Measurements from ENCODE around the gene CARD11.

CARD11 gene

DNA sequence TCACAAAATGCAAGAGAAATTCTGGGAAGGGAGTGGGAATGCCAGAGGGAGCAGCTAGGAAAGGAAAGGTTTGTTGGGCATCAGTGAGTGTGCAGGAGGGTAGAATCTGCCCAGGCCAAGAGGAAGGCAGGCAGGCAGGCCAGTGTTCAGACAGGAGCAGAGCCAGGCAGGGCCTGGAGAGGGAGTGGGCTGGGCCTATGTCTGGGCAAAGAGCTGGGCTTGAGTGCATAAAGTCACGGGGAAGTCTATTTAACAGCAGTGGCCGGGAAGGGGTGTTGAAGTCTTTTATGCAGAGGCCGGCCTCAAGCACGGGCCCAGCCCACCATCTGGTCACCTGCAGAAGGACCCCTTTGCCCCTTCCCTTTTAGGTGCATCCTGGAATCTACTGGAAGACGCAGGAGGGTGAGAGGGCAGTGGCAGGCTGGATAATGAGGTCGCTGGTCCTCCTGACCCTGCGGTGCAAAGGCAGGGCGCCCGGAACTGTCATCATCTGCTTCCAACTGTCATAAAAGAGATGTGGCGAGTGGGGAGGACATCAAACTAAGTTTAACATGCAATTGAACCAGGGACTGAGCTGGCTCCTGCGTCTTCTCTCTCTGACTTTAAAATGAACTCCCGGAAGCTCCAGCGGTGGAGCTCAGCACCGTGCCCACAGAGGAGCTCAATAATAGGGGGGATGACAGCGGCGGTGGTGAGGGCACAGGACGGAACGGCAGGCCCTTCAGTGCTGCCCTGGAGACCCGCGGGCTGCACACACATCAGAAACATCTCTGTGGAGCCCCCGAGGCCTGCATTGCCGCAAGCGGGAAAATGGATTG is 29.5 kb downstream of the CARD11 start:
- no peak for DNase-seq

DNA sequence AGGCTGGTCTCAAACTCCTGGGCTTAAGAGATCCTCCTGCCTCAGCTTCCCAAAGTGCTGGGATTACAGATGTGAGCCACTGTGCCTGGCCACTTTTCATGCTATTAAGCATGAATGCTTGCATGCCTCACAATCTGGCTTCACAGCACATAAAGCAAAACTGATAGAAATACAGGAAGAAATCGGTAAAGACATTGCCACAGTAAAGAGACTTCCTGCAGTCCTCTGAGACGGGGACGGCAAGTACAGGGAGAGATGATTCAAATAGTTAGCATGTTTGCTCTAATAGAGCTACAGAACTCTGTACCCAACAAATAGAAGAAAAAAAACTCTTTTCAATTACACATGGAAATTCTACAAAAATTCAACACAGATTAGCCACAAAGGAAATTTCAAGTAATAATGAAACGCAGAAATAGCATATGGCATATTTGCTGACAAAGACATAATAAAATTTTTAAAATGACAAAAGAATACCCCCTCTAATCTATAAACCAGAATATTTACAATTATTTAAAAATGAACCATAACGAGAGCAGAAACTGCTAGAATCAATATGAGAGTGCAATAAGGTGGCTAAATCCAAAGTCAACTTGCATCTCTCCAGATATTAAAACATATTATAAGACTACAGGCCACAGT is 32.3 kb downstream of the CARD11 start:
- DNase-seq: no peak

DNA sequence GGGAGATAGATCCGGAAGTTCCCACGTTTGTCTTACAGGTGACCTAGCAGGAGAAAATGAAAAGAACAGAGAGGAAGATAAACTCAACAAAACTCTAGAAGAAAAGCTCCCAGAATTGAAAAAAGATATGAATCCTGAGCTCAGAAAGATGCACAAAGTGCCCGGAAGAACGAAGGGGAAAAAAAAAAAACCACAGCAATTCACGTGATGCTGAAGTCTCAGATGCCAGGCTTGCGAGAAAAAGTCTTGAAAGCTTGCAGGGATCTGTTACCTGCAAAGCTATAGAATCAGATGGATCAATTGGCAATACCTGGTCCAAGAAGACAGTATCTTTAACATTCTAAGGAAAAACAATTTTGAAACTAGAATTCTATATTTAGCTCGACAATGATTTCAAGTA is 33.5 kb downstream of the CARD11 start:
- DNase-seq: no peak

DNA sequence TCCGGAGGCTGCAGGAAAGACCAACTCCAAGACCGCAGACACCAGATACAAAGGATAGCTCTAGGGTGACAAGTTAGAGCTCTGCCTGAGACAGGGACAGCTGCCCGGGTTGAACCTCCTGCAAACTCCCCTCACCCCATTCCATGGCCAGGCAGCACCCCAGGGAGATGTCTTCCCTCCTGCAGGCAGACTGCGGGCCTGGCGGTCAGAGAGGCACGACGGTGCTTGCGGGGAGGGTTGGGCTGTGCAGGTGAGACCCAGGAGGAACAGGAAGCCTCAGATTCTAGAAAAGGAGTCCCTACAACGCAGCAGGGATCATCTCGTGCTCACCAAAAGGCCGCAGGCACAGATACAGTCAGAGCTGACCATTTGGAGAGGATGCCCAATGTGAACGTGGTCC is 34.6 kb downstream of the CARD11 start:
- DNase-seq: no peak

DNA sequence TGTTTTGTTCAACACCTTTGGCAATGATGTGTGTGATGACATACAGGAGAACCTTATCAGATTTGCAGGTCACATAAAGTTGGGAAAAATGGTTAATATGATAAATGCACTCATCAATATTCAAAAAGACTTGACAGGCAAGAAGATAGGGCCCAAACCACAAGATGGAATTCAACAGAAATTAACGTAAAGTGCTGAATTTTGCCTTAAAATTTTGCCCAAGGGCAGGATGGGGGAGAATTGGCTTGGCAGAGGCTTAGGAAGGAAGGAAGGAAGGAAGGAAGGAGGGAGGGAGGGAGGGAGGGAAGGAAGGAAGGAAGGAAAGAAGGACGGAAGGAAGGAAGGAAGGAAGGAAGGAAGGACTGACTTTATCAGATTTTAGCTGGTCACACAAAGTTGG is 35.3 kb downstream of the CARD11 start:
- no peak for DNase-seq

DNA sequence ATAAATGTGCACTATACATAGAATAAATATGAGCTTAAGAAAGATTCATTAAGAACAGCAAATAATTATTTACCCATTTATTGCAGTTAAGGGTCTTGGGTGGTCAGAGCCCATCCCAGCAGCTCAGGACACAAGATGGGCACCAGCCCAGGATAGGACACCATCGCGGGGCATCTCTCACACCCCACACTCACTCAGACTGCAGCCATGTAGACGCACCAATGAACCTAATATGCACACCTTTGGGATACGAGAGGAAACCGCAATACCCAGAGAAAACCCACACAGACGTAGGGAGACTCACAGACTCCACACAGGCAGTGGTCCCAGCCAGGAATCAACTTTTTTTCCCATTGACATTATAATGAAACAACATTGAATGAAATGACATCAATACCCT is 36.0 kb downstream of the CARD11 start:
- no peak for DNase-seq

DNA sequence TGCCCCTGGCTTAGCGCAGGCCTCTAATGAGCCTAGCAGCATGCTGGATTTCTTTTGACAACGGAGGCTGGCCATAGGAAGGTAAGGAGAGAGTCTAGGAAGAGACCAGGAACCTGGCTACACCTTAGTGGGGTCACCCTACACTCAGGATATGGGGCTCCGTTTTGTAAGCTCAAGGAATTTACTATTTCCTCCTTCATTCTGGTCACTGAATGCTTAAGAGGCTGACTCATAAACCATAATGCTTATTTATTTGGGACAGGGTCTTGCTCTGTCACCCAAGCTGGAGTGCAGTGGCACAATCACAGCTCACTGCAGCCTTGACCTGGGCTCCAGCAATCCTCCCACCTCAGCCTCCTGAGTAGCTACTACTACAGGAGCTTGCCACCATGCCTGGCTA is 38.4 kb downstream of the CARD11 start:
- DNase-seq: no peak

DNA sequence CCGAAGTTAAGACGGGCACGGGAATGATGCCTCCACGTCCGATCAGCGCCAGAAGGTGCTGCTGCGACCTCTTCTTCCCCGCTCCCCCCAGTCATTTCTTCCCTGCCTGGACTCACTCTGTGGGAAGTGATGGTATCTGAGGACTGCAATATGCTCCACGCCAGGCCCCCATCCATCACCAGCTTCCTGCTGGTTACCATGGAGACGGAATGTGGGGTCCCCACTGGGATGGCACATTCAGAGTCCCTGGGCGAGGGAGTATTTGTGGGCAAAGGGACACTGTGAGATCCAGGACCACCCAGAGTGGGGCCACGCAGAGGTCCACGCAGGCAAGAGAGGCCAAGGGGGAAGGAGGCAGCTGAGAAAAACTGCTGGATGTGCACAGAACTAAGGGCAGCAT is 39.7 kb downstream of the CARD11 start:
- DNase-seq: no peak

DNA sequence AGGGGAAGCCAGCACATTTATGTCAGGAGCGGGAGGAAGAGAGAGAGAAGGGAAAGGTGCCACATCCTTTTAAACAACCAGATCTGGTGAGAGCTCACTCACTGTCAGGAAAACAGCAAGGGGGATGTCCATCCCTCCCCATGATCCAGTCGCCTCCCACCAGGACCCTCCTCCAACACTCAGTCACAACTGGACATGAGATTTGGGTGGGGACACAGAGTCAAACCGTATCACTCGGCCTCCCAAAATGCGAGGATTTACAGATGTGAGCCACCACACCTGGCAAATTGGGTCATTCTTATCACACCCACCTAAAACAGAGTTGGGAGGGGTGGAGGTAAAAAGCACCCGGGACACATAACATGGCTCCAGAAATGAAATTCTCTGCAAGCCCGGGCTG is 41.0 kb downstream of the CARD11 start:
- DNase-seq: no peak

DNA sequence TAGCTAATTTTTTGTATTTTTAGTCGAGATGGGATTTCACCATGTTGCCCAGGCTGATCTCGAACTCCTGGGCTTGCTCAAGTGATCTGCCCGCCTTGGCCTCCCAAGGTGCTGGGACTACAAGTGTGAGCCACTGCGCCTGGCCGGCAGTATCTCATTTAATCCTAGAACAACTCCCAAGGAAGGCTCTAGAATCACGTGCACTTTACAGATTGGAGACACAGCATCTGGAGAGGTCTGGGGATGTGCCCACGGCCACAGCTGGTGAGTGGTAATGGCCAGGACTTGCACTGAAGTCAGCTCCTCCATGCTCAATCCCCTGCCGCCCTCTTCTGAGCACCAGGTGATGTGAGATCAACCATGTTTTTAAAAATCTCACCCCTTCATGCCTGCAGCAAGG is 43.1 kb downstream of the CARD11 start:
- DNase-seq: no peak

DNA sequence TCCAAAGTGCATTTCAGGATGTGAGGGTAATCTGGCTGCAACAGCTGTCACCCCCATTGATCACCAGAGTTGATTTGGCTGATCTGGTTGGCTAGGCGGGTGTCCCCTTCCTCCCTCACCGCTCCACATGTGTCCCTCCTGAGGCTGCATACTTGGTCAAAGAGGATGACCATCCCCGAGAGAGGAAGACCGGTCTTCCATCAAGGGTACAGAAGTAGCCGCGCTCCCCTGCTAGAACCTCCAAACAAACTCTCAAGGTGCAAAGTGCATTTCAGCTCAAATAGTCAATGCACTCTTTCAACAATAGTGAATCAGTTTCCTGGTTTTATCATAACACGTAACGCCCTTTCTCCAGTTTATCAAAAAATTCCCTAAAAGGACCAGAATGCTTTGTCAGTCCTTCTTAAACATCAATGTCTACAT is 44.6 kb downstream of the CARD11 start:
- no peak for DNase-seq

DNA sequence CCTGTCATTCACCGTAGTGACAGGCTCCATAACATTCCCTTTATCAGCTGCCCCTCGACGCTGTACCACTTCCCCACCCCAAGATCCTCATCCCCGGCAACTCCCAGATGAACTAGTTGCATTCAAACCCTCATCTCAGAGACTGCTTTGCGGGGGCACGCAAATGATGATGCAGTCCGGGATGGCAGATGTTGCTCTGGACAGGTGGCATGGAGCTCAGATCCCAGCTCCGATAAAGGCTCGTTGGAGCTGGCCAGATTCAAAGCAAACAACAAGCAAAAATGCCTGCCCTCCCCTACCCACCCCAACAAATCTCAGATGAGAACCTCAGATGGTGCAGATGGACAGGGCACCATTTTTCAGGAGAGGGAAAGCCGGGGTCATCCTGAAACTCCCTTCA is 46.7 kb downstream of the CARD11 start:
- no peak for DNase-seq

DNA sequence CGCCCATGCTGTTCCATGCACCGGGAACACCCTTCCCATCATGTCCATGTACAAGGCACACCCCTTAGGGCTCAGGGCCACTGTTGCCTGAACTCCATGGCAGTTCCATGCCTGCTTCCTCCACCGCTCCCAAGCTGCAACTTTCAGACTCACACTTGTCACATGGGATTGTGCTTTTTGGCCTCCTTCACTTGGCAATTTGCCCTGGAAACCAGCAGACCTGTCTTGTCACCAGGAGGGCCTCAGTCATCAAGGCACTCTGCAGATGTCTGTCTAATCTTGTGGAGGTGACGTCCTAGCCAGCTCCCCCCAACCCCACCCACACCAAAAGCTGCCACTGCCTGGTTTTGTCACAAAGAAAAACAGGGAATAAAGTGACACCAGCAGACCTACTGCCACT is 47.5 kb downstream of the CARD11 start:
- no peak for DNase-seq

DNA sequence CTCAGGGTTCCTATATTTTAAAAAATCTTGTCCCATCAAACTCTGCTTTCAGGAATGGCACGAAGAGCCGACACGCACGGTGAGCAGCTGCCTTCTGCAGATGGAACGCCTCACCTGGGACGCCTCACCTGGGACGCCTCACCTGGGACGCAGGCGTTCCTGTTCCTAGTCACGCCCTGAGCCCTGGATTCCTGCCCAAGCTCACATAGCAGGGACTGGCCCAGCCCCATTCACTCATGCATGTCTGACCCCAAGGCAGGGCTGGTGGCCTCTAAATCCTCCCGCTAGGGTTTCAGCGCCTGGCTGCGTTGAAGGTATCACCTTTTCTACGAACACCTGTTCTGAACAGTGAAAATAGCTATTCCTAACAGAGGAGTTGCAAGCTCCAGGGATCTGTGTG is 49.8 kb downstream of the CARD11 start:
- DNase-seq: no peak

DNA sequence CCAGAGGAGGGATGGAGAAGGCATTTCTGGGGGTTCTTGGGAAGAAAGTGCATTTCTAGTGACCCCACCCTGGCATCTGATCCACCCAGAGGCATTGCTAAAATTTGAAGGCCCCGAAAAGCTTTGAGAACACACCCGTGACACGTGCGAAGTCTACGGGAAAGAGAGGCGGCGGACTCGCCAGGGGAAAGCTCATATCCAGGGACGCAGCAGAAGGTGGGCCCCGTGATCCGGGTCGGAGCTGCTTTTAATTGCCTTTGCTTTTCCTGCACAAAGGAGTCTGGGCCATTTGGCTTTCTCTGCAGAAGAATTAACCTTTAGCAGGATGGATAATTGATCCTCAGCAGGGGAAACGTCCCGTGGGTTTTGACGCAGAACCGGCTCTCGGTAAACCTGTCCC is 50.3 kb downstream of the CARD11 start:
- no peak for DNase-seq

DNA sequence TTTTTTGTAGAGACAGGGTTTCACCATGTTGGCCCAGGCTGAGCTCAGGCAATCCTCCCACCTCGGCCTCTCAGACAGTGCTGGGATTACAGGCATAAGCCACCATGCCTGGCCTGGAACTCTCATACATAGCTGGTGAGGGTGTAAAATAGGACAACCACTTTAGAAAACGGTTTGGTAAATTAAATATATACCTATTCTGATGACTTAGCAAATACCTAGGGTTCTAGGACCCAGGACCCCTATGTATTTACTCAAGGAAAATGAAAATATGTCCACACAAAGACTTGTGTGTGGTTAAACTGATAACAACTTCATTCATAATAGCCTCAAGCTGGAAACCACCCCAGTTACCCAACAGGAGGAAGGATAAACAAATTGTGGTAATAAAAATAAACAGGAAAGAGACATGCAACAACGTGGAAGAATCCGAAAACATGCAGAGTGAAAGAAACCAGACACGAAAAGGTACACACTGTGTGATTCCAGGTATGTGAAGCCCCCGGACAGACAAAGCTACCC is 52.7 kb downstream of the CARD11 start:
- no peak for DNase-seq

DNA sequence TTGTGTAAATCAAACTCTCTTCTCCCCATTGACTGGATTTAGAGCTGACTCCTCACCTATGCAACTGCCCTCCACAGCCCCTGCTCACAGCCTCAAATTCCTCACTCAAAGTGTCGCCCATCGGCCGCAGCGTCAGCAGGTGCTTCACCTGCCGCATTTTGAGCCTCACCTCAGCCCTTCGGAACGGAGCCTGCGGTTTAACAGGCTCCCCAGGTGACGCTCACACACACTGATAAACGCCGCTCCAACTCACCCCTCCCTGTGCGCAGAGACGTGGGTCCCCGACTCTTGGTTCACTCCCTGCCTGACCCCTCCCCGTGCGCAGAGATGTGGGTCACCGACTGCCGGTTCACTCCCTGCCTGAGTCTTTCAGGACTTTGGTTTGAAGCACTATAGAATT is 57.1 kb downstream of the CARD11 start:
- no peak for DNase-seq

DNA sequence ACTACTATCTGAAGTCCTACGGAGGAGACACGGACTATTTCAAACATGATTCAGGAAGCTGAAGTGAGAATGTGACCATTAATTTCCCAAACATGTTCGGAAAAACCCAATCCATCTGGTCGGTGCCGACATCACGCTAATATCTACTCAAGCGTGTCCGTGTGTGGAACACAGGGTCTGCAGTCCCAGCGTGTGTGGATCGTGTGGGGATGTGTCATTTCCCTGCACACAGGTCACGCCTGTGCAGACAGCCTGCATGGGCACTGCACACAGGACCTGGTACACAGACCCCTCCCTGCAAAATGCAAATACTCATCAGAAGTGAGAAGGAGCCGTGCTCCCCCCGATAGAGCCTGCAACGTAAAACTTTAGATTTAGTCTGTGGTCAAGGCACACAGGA is 57.8 kb downstream of the CARD11 start:
- DNase-seq: no peak

DNA sequence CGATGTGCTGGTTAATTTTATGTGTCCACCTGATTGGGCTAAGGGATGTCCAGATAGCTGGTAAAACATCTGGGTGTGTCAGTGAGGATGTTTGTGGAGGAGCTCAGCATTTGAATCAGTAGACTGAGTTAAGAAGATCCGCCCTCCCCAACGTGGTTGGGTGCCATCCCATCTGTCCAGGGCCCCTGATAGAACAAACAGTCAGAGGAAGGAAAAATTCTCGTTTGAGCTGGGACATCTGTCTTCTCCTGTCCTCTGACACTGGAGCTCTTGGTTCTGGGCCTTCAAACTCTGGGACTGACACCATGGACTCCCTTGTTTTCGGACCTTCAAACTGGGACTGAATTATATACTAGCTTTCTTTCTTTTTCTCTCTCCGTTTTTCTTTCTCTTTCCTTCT is 59.6 kb downstream of the CARD11 start:
- no peak for DNase-seq

DNA sequence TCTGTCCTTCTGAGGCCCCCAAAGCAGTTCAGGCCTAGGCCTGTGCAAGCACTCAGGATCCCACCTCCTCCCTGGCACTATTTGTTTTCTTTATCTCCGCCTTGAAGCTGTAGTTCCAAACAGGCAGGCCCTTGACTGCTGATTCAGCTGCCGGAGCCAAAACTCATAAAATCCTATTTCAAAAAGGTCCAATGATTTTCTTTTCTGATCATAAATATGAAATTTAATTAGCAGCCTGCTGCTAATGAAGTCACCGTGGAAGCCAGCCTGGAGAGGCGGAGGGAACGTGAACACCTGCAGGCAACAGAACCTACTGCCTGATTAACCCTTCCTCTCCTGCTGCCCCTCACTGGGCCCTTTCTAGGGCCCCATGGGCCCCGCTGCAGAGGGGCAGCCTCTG is 60.1 kb downstream of the CARD11 start:
- no peak for DNase-seq

DNA sequence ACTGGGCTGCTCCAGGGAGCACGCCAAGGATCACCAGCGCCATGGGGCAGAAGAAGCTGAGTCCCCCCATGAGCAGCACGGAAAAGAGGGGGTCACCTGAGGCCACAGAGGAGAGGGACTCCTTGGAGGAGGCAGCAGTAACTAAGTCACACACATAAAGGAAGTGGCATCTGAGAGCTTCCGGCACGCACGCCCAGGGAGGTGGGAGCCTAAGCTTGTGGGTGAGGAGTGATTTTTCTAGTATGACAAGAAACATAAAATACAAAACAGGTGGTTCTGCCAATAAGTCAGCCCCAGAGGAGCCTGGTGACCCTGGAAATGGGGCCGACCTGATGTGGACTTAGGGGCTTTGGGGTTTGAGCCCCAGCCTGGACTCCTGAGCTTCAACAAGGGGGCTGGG is 60.8 kb downstream of the CARD11 start:
- DNase-seq: no peak

DNA sequence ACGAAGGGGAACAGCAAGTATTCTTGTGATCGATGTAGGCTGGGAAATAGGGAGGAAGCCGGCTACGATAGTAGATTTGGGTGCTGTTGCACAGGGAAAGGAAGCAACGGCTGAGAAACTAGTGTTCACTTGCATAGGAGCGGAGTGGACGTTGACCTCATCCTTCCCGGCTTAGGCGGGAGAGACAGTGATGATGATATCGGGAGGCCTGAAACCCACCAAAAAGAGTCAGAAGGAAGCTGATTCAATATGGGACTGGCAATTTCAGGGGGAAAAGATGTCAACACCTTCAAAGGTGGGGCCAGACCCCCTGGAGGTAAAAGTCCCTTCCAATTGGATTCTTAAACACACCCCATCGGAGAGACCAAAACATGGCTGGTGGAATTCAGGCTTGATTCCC is 61.3 kb downstream of the CARD11 start:
- no peak for DNase-seq

DNA sequence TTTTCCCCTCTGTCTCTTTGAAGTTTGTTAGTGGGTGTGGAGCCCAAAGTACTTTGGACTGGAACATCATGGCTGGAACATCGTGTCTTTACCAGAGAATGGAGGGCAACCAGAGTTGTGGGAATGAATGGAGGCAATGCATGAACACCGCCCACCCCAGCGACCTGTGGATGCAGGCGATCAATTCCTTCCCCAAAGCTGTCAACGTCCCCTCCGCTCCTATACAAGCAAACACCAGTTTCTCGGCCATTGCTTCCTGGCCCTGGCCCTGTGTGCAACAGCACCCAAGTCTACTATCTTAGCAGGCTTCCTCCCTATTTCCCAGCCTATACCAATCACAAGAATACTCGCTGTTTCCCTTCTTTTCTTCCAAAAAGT is 62.6 kb downstream of the CARD11 start:
- DNase-seq: no peak

DNA sequence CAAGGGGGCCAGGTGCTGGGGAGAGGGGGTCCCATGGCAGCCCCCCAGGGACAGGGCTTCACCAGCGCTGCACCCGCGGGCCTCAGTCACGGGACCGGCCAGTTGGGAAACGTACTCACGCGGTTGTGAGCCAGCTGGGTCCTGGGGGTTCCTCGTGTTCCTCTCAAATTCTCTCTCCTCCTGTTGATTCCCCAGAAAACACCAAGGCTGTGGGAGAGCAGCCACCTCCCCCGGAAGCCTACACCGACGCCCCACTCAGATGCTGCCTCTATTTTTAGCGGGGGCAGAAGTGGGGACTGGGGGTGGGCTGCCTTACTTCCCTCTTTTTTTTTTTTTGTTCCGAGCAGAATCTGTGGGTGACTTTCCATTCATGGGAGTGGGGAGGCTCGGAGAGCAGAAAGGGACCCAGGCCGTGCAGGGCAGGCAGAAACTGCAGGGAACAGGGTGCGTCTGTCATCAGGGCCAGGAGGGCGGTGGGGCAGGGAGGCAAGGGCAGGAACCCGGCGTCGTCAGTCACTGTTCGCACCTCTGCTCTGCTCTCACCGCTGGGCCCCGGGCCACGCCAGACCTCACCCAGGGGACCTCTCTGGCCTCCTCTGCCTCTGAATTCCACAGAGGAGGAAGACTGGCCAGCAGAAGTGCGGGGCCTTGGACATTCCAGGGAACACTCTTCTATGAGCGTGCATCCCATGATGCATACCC is 63.1 kb downstream of the CARD11 start:
- DNase-seq: no peak

Data from NCI-H510A treated with DMSO at 0.1 percent for 48 hours (cell line).